Breast epithelium (tissue), 3 donors: ENCODE results near the gene C12orf56.
"Not testable (repeated sequence)": the region's sequence is repeated elsewhere in the genome, so short reads cannot be mapped to it uniquely, and the experiment has no call there.

ENCODE experiments used
- POLR2A ChIP-seq: fragments of 450-650 bp; IDR thresholded peaks from one replicate; pipeline ENCODE4 v1.6.1; 2016; ENCODE audit warnings: antibody characterized with exemption, mild to moderate bottlenecking, moderate library complexity
- POLR2AphosphoS5 ChIP-seq, 3 donors: sonication (generic); formaldehyde crosslinking; IDR thresholded peaks; one replicate each; pipeline ENCODE4 v1.6.1; 2017; ENCODE audit warnings: antibody characterized with exemption in 3 of 3

- TF ChIP-seq POLR2A; POLR2AphosphoS5 (IDR thresholded peaks at IDR 0.05): not testable (repeated sequence)
These were observed 45.9 kb downstream of the C12orf56 start for GRCh38 chr12:64344631-64345030.
